PC-9 (cell line): ENCODE measurements around the gene PHF23.

ENCODE experiments used
- EZH2 ChIP-seq: fragments of 200-600 bp; sonication (generic); IDR thresholded peaks from 2 replicates; pipeline ENCODE4 v1.8.0; 2017; ENCODE audit warnings: antibody characterized with exemption, low read depth
- TF ChIP-seq, protein P1 (sequence below): fragments of 200-600 bp; sonication (generic); conservative IDR thresholded peaks from 2 replicates; pipeline ENCODE4 v1.6.1; 2017; ENCODE audit warnings: mixed run types, antibody characterized with exemption, mild to moderate bottlenecking, moderate library complexity

DNA sequence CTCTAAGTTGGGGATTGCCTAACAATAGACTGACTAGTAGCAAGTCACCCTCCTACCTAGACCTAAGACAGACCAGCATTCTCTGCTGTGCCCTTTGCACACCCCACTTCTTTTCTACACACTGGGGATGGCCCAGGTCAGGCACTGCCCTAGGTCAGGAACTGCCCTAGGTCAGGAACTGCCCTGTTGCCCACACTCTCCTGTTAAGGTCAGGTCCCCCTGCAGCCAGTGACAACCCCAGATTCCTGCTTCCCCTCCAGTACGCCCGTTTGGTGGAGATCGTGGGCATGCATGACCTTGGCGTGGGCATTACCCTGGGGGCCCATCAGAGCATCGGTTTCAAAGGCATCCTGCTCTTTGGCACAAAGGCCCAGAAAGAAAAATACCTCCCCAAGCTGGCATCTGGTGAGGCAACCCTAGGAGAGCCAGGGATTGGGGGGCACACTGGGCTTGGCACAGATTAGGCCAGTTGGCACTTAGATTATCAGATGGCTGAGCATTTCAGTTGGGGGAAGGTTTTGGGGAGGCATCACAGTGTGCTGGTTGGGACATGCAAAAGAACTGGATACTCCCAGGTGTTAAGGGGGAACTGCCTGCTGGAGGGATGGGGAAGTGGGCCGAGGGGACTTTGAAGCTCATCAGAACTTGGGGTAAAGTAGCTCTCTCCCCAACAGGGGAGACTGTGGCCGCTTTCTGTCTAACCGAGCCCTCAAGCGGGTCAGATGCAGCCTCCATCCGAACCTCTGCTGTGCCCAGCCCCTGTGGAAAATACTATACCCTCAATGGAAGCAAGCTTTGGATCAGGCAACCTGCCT, 17.8 kb downstream of the PHF23 start:
- TF ChIP-seq EZH2, result no peak
- TF ChIP-seq, protein P1, sequence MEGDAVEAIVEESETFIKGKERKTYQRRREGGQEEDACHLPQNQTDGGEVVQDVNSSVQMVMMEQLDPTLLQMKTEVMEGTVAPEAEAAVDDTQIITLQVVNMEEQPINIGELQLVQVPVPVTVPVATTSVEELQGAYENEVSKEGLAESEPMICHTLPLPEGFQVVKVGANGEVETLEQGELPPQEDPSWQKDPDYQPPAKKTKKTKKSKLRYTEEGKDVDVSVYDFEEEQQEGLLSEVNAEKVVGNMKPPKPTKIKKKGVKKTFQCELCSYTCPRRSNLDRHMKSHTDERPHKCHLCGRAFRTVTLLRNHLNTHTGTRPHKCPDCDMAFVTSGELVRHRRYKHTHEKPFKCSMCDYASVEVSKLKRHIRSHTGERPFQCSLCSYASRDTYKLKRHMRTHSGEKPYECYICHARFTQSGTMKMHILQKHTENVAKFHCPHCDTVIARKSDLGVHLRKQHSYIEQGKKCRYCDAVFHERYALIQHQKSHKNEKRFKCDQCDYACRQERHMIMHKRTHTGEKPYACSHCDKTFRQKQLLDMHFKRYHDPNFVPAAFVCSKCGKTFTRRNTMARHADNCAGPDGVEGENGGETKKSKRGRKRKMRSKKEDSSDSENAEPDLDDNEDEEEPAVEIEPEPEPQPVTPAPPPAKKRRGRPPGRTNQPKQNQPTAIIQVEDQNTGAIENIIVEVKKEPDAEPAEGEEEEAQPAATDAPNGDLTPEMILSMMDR, result no peak
